ENCODE results near the gene RSPO3.

- no peak for TF ChIP-seq ZNF394 (tag by site-specific recombination; IDR thresholded peaks at IDR 0.05; ENCODE audit: borderline replicate concordance)
- no peak for TF ChIP-seq ZNF274 (IDR thresholded peaks at IDR 0.05; ENCODE audit: low read length)
- no peak for TF ChIP-seq ZNF274 (tag by site-specific recombination; IDR thresholded peaks at IDR 0.05; ENCODE audit: borderline replicate concordance)
- TF ChIP-seq ZNF830 (tag by site-specific recombination; IDR thresholded peaks at IDR 0.05; ENCODE audit: low read depth) = no peak
- TF ChIP-seq ZNF777 (tag by site-specific recombination; IDR thresholded peaks at IDR 0.05; ENCODE audit: borderline replicate concordance) = no peak
- TF ChIP-seq MYNN (tag by site-specific recombination; IDR thresholded peaks at IDR 0.05; ENCODE audit: borderline replicate concordance) = no peak
- no peak for TF ChIP-seq ZNF785 (tag by site-specific recombination; IDR thresholded peaks at IDR 0.05)
- no peak for TF ChIP-seq ZNF366 (tag by site-specific recombination; conservative IDR thresholded peaks at IDR 0.05)
- no peak for TF ChIP-seq CTCF (tag by site-specific recombination; IDR thresholded peaks at IDR 0.05)
- TF ChIP-seq BCL11A (tag by site-specific recombination; IDR thresholded peaks at IDR 0.05; ENCODE audit: low read depth) = no peak
- TF ChIP-seq ZNF341 (tag by site-specific recombination; IDR thresholded peaks at IDR 0.05; ENCODE audit: low read depth) = no peak
- no peak for TF ChIP-seq ZNF76 (tag by site-specific recombination; IDR thresholded peaks at IDR 0.05; ENCODE audit: borderline replicate concordance, low read depth)
- no peak for TF ChIP-seq ZNF561 (tag by site-specific recombination; IDR thresholded peaks at IDR 0.05; ENCODE audit: borderline replicate concordance)
- no peak for TF ChIP-seq ZNF114 (tag by site-specific recombination; IDR thresholded peaks at IDR 0.05)
- TF ChIP-seq MEIS1 (CRISPR knock-in tag; IDR thresholded peaks at IDR 0.05; ENCODE audit: borderline replicate concordance) = no peak
Observed at GRCh38 chr6:127177923-127178231, 59.4 kb downstream of the RSPO3 start.

Data from HEK293 (cell line).